AG04450 (cell line): ENCODE measurements around the gene RFTN1. TPM values are rescaled to one million over a fixed set of nuclear protein-coding genes. Genes with fewer than 3 reads are reported as not detected.

ENCODE experiments used
- CTCF ChIA-PET: fragments of 300-600, 350-600 bp; formaldehyde crosslinking; extraction: SDS; loops from one replicate; lab custom pipeline; 2022; ENCODE audit warnings: antibody characterized with exemption, inconsistent platforms; lab: Charles Lee
- POLR2A ChIA-PET: fragments of 350-600 bp; formaldehyde crosslinking; extraction: SDS; loops from one replicate; lab custom pipeline; 2021; ENCODE audit warnings: antibody characterized with exemption, inconsistent platforms; lab: Yijun Ruan, JAX
- DNase-seq: peaks from one replicate; pipeline ENCODE4 v3.0.0-alpha.2; 2011; ENCODE audit warnings: low read depth, low spot score
- H3K27ac ChIP-seq: one replicate; pipeline ENCODE4 v1.5.1; 2012; ENCODE audit warnings: low read depth, low read length, control low read depth
- H3K27me3 ChIP-seq: one replicate; pipeline ENCODE4 v1.6.0; 2012; ENCODE audit warnings: low read length; ENCODE audit not compliant: control insufficient read depth, insufficient read depth
- H3K4me3 ChIP-seq: 2 replicates; pipeline ENCODE4 v1.5.1; 2011; ENCODE audit warnings: mild to moderate bottlenecking, low read depth, low read length, control low read depth
- H3K9me3 ChIP-seq: 2 replicates; pipeline ENCODE4 v1.5.1; 2012; ENCODE audit warnings: low read length; ENCODE audit not compliant: control insufficient read depth, insufficient read depth
- polyA plus RNA-seq: library from polyadenylated mRNA; depleted of rRNA; stranded (reverse); fragments of >200 nt; gene quantifications from 2 replicates; pipeline ENCODE4 v1.2.3, GENCODE V29; 2011
- TF ChIP-seq, protein P1 (sequence below): IDR thresholded peaks from 2 replicates; pipeline ENCODE4 v1.5.1; 2011; ENCODE audit warnings: low read depth, low read length, control low read depth, inconsistent platforms

The RFTN1 gene
- polyA plus RNA-seq, 1 experiment = 97.3 TPM

- DNase-seq = no peak
- Histone ChIP-seq H3K27me3 (no peaks in the 10 kb centered on the region), H3K27ac (no peak overlapping the region), H3K4me3 (no peak overlapping the region), H3K9me3 (peaks cover 5% of the 10 kb centered on the region; the same call in 1 of the 2 replicates)
- TF ChIP-seq, protein P1, sequence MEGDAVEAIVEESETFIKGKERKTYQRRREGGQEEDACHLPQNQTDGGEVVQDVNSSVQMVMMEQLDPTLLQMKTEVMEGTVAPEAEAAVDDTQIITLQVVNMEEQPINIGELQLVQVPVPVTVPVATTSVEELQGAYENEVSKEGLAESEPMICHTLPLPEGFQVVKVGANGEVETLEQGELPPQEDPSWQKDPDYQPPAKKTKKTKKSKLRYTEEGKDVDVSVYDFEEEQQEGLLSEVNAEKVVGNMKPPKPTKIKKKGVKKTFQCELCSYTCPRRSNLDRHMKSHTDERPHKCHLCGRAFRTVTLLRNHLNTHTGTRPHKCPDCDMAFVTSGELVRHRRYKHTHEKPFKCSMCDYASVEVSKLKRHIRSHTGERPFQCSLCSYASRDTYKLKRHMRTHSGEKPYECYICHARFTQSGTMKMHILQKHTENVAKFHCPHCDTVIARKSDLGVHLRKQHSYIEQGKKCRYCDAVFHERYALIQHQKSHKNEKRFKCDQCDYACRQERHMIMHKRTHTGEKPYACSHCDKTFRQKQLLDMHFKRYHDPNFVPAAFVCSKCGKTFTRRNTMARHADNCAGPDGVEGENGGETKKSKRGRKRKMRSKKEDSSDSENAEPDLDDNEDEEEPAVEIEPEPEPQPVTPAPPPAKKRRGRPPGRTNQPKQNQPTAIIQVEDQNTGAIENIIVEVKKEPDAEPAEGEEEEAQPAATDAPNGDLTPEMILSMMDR = no peak
- CTCF ChIA-PET = no interaction called here
- POLR2A ChIA-PET = no interaction called here
Observed at GRCh38 chr3:16467393-16467792, 46.1 kb downstream of the RFTN1 start.

DNA sequence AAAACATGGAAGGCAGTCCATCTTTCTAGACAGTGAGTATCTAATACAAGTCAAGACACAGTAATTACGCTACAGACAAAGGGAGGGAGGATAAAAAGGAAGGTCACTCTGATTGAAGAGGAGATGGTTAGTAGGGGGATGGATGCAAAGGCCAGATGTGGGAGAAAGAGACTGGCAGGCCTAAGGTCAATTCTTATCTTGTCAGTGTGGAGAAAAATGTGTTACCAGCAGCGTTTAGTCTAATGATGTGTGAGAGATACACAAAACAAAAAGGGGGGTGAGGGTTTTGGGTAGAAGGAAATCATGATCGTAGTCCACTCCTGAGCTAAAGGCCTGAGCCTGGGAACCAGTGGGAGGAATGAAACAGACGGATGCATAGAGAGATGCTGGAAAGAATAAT, 46.7 kb downstream of the RFTN1 start:
- CTCF ChIA-PET = no interaction called here
- DNase-seq = no peak
- no peak overlapping the region for H3K27ac ChIP-seq
- no peak overlapping the region for H3K4me3 ChIP-seq
- TF ChIP-seq, protein P1 = no peak
- H3K27me3 ChIP-seq = no peaks in the 10 kb centered on the region
- POLR2A ChIA-PET = no interaction called here
- H3K9me3 ChIP-seq = peaks cover 5% of the 10 kb centered on the region; the same call in 1 of the 2 replicates

DNA sequence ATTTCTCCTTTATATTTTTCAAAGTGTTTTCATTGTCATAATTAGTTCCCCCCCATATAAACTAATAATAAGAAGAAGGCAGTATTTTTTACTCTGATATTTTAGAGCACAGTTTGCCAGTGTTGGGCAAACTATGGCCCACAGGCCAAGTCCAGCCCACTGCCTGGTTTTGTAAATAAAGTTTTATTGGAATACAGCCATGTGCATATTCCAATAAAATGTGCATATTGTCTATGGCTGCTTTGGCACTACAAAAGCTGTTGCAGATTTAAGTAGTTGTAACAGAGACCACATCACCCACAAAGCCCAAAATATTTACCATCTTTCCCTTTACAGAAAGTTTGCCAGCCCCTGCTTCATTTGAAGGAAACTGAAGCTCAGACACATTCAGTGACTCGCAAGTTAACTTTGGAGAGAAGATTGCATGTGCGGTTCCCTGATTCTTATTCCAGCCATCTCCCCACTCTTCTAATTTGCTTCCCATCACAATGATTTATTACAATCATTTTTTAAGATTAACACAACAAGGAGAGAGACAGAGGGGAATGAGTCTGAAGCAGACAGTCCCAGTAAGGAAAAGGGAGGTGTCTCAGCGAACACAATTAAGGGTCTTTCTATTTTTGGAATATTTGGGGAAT, 48.9 kb downstream of the RFTN1 start:
- CTCF ChIA-PET = no interaction called here
- Histone ChIP-seq H3K27ac (no peak overlapping the region), H3K9me3 (no peaks in the 10 kb centered on the region), H3K4me3 (no peak overlapping the region), H3K27me3 (no peaks in the 10 kb centered on the region)
- DNase-seq = no peak
- POLR2A ChIA-PET = no interaction called here
- TF ChIP-seq, protein P1 = no peak

DNA sequence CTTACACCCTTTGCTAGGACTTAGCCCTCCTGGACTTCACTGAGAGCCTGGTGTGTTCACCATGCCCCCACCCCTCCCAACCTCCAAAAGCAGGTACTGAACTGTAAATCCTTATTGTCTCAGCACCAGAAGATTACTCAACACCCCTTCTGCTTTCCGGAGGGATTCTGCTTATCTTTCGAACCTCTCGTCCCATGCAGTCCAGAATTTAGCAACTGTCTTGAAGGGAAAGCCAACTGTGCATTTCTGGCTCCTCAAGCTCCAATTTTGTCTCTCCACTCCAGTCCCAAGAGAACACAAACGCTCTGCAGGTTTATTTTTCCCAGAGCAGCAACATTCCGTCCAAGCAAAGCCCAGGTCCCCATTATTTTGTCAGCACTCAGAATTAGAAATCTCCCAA, 49.6 kb downstream of the RFTN1 start:
- H3K27ac ChIP-seq = no peak overlapping the region
- POLR2A ChIA-PET = no interaction called here
- CTCF ChIA-PET = no interaction called here
- DNase-seq = no peak
- no peaks in the 10 kb centered on the region for H3K27me3 ChIP-seq
- H3K9me3 ChIP-seq = no peaks in the 10 kb centered on the region
- TF ChIP-seq, protein P1 = no peak
- H3K4me3 ChIP-seq = no peak overlapping the region

DNA sequence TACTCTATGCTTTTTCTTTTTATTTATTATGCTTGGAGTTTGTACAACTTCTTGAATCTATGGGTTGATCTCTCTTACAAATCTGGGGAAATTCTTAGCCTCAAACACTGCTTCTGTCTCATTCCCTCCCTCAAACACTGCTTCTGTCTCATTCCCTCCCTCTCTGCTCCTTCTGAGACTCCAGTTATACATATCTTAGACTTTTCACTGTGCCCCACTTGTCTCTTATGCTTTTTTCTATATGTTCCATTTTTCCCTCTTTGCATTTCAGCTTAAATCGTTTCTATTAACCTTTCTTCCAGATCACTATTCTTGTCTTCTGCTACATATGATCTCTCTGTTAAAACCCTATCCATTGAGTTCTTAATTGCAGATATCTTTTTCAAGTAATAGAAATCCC, 50.4 kb downstream of the RFTN1 start:
- CTCF ChIA-PET = no interaction called here
- no peak overlapping the region for H3K4me3 ChIP-seq
- H3K9me3 ChIP-seq = no peaks in the 10 kb centered on the region
- no peak for DNase-seq
- POLR2A ChIA-PET = no interaction called here
- H3K27me3 ChIP-seq = no peaks in the 10 kb centered on the region
- TF ChIP-seq, protein P1 = no peak
- H3K27ac ChIP-seq = no peak overlapping the region
